ENCODE data around the gene POMT2. TPM values are rescaled to one million over a fixed set of nuclear protein-coding genes. Genes with fewer than 3 reads are reported as not detected.
"Not testable (repeated sequence)": the region's sequence is repeated elsewhere in the genome, so short reads cannot be mapped to it uniquely, and the experiment has no call there.

The POMT2 gene
- total and polyA plus RNA-seq, 7 experiments from 2014 or later, result 0.39 to 15.3 (median 9.2) TPM; not detected in 1

DNA sequence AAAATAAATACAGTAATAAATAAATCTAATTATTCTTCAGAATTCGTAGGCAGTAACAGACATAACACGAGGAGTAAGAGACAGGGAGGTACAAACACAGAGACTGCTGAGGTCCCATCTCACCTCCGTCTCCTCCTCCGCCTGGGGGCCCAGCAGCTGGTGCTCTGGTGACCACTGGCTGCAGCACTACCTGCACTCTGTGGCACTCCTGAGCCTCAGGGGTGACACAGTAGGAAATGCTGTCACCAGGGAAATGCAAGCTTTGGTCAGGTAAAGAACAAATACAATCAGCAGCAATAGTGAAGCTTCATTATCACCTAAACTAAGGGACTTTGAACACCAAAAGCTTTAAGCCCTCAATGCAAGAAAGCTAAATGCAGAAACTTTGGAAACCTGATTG lies 19.7 kb upstream of the POMT2 start:
- H3K4me3 Mint-ChIP-seq, result no peak overlapping the region
- H3K27ac ChIP-seq (ENCODE audit: low read depth, low read length), result no peak overlapping the region
- POLR2A ChIA-PET, result interaction anchor here (1.0 kb wide), 1 partner anchor 19 kb away, joined by 5 read pairs; the partner anchor contains the start of gene GSTZ1
- CTCF ChIA-PET, result interaction anchor here (0.7 kb wide), 1 partner anchor 31 kb away, joined by 8 read pairs; no protein-coding TSS in a partner anchor
- ATAC-seq, result no peak
- H3K9me3 Mint-ChIP-seq, result no peaks in the 10 kb centered on the region
- H3K27ac Mint-ChIP-seq, result no peak overlapping the region
- H3K4me3 ChIP-seq (ENCODE audit: low read length), result no peak overlapping the region
- peaks cover 0 to 44% (median 5%) of the 10 kb centered on the region in 3 experiments for H3K36me3 ChIP-seq (ENCODE audit: control insufficient read depth in 2 of 3, insufficient read depth in 3 of 3, low read length in 3 of 3)
- H3K27me3 Mint-ChIP-seq, result no peaks in the 10 kb centered on the region
- no peaks in the 10 kb centered on the region for H3K4me1 ChIP-seq (ENCODE audit: control insufficient read depth in 2 of 2, insufficient read depth in 2 of 2, low read length in 2 of 2)
- peaks cover 0 to 15% (median 0%) of the 10 kb centered on the region in 7 donors for H3K4me1 Mint-ChIP-seq
- no peaks in the 10 kb centered on the region for H3K27me3 ChIP-seq (ENCODE audit: control insufficient read depth in 2 of 2, insufficient read depth in 2 of 2, low read length in 2 of 2)
- H3K9me3 ChIP-seq (ENCODE audit: control insufficient read depth in 2 of 3, low read length in 3 of 3), result no peaks in the 10 kb centered on the region
- no peak for DNase-seq
- peaks cover 12 to 60% (median 18%) of the 10 kb centered on the region in 5 donors for H3K36me3 Mint-ChIP-seq
- intact Hi-C loops (cut with micrococcal nuclease), result no loop called here

DNA sequence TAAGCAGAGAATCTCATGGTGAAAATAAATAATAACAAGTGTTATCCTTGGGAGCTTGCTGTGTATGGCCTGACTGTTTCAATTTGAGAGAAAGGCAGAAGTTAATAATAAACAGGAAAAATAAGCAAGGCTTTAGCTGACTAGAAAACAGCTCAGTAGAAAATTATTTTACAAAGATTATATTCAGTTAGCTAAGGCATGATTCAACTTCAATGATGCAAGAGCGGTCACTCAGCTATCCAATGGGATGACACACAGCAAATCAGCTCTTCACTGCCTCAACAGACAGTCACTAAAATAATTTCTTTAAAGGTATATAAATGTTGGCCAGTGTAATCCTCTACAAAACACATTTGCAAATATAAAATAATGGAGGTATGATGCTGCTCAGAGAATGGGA lies 18.7 kb upstream of the POMT2 start:
- Histone ChIP-seq H3K4me1 (ENCODE audit: control insufficient read depth in 2 of 2, insufficient read depth in 2 of 2, low read length in 2 of 2) (no peaks in the 10 kb centered on the region), H3K36me3 (ENCODE audit: control insufficient read depth in 2 of 3, insufficient read depth in 3 of 3, low read length in 3 of 3) (peaks cover 0 to 44% (median 5%) of the 10 kb centered on the region in 3 experiments), H3K4me3 (ENCODE audit: low read length) (no peak overlapping the region), H3K9me3 (ENCODE audit: control insufficient read depth in 2 of 3, low read length in 3 of 3) (no peaks in the 10 kb centered on the region), H3K27me3 (ENCODE audit: control insufficient read depth in 2 of 2, insufficient read depth in 2 of 2, low read length in 2 of 2) (no peaks in the 10 kb centered on the region), H3K27ac (ENCODE audit: low read depth, low read length) (no peak overlapping the region)
- ChIA-PET POLR2A (no interaction called here), CTCF (no interaction called here)
- intact Hi-C loops (cut with micrococcal nuclease), result no loop called here
- peaks cover 0 to 15% (median 0%) of the 10 kb centered on the region in 7 donors for H3K4me1 Mint-ChIP-seq
- no peaks in the 10 kb centered on the region for H3K9me3 Mint-ChIP-seq
- H3K4me3 Mint-ChIP-seq, result no peak overlapping the region
- H3K27ac Mint-ChIP-seq, result no peak overlapping the region
- peaks cover 12 to 57% (median 18%) of the 10 kb centered on the region in 5 donors for H3K36me3 Mint-ChIP-seq
- no peaks in the 10 kb centered on the region for H3K27me3 Mint-ChIP-seq
- DNase-seq, result no peak
- no peak for ATAC-seq

DNA sequence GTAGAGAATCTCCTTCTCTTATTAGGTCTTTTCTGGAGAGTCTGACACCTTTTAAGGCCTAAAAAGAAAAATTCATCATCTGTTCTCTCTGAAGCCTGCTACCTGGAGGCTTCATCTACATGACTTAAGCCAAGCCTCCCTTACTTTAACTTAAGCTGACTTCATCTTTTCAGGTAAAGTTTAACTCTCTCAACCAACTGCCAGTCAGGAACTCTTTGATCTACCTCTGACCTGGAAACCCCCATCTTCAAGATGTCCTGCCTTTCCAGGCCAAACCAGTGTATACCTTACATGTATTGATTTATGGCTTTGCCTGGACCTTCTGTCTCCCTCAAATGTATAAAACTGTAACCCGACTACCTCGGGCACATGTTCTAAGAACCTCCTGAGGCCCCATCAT lies 17.6 kb upstream of the POMT2 start:
- Histone ChIP-seq H3K4me3 (ENCODE audit: low read length) (no peak overlapping the region), H3K9me3 (ENCODE audit: control insufficient read depth in 2 of 3, low read length in 3 of 3) (no peaks in the 10 kb centered on the region), H3K36me3 (ENCODE audit: control insufficient read depth in 2 of 3, insufficient read depth in 3 of 3, low read length in 3 of 3) (peaks cover 0 to 35% (median 4%) of the 10 kb centered on the region in 3 experiments), H3K27me3 (ENCODE audit: control insufficient read depth in 2 of 2, insufficient read depth in 2 of 2, low read length in 2 of 2) (no peaks in the 10 kb centered on the region), H3K27ac (ENCODE audit: low read depth, low read length) (no peak overlapping the region), H3K4me1 (ENCODE audit: control insufficient read depth in 2 of 2, insufficient read depth in 2 of 2, low read length in 2 of 2) (no peaks in the 10 kb centered on the region)
- H3K4me1 Mint-ChIP-seq, result peaks cover 0 to 15% (median 0%) of the 10 kb centered on the region in 7 donors
- intact Hi-C loops (cut with micrococcal nuclease), result no loop called here
- no peaks in the 10 kb centered on the region for H3K27me3 Mint-ChIP-seq
- H3K36me3 Mint-ChIP-seq, result peaks cover 9 to 46% (median 17%) of the 10 kb centered on the region in 5 donors
- ATAC-seq (no peak), DNase-seq (no peak)
- CTCF ChIA-PET, result no interaction called here
- POLR2A ChIA-PET, result no interaction called here
- H3K27ac Mint-ChIP-seq, result no peak overlapping the region
- no peaks in the 10 kb centered on the region for H3K9me3 Mint-ChIP-seq
- no peak overlapping the region for H3K4me3 Mint-ChIP-seq

DNA sequence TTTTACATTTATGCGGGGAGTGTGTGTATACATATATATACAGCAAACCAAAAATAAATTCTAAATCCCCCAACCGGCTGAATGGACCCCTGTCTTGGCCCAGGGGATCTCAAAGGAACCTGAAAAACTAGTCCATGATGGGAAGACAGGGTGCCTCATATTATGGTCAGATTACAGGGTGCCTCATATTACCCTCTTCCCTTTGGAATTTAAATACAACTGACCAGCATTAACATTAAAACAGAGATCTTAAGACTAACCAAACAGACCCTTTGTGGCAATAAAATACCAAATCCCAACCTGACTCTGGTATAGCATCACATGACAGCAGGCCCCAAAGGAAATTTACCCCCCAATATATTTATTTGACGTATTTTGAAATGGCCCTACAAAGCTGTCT lies 17.2 kb upstream of the POMT2 start:
- H3K36me3 ChIP-seq (ENCODE audit: control insufficient read depth in 2 of 3, insufficient read depth in 3 of 3, low read length in 3 of 3), result peaks cover 0 to 31% (median 0%) of the 10 kb centered on the region in 3 experiments
- Mint-ChIP-seq H3K9me3 (no peaks in the 10 kb centered on the region), H3K4me1 (peaks cover 0 to 15% (median 0%) of the 10 kb centered on the region in 7 donors), H3K27me3 (no peaks in the 10 kb centered on the region), H3K4me3 (no peak overlapping the region), H3K36me3 (peaks cover 6 to 42% (median 15%) of the 10 kb centered on the region in 5 donors), H3K27ac (no peak overlapping the region)
- no peaks in the 10 kb centered on the region for H3K9me3 ChIP-seq (ENCODE audit: control insufficient read depth in 2 of 3, low read length in 3 of 3)
- H3K27ac ChIP-seq (ENCODE audit: low read depth, low read length), result no peak overlapping the region
- intact Hi-C loops (cut with micrococcal nuclease), result no loop called here
- ChIA-PET CTCF (no interaction called here), POLR2A (no interaction called here)
- ATAC-seq (no peak), DNase-seq (no peak)
- H3K27me3 ChIP-seq (ENCODE audit: control insufficient read depth in 2 of 2, insufficient read depth in 2 of 2, low read length in 2 of 2), result no peaks in the 10 kb centered on the region
- H3K4me3 ChIP-seq (ENCODE audit: low read length), result no peak overlapping the region
- no peaks in the 10 kb centered on the region for H3K4me1 ChIP-seq (ENCODE audit: control insufficient read depth in 2 of 2, insufficient read depth in 2 of 2, low read length in 2 of 2)

GRCh38 chr14:77337255-77337654 lies 16.6 kb upstream of the POMT2 start:
- intact Hi-C loops (cut with micrococcal nuclease); H3K27ac ChIP-seq (ENCODE audit: low read depth, low read length); H3K4me3 ChIP-seq (ENCODE audit: low read length); H3K4me3 Mint-ChIP-seq; H3K27me3 ChIP-seq (ENCODE audit: control insufficient read depth in 2 of 2, insufficient read depth in 2 of 2, low read length in 2 of 2); H3K4me1 ChIP-seq (ENCODE audit: control insufficient read depth in 2 of 2, insufficient read depth in 2 of 2, low read length in 2 of 2); ATAC-seq; H3K9me3 Mint-ChIP-seq; DNase-seq; H3K27me3 Mint-ChIP-seq; H3K9me3 ChIP-seq (ENCODE audit: control insufficient read depth in 2 of 3, low read length in 3 of 3); CTCF ChIA-PET: not testable (repeated sequence)
- POLR2A ChIA-PET, result interaction anchor here (0.7 kb wide), 1 partner anchor 16 kb away, joined by 6 read pairs; no protein-coding TSS in a partner anchor
- peaks cover 0 to 25% (median 0%) of the 10 kb centered on the region in 3 experiments for H3K36me3 ChIP-seq (ENCODE audit: control insufficient read depth in 2 of 3, insufficient read depth in 3 of 3, low read length in 3 of 3)
- H3K27ac Mint-ChIP-seq, result peak overlapping the region in 1 of 9 donors; percentile 12
- H3K4me1 Mint-ChIP-seq, result peaks cover 0 to 15% (median 0%) of the 10 kb centered on the region in 7 donors
- H3K36me3 Mint-ChIP-seq, result peaks cover 6 to 35% (median 13%) of the 10 kb centered on the region in 5 donors

GRCh38 chr14:77335576-77335975 lies 14.9 kb upstream of the POMT2 start:
- no peaks in the 10 kb centered on the region for H3K9me3 ChIP-seq (ENCODE audit: control insufficient read depth in 2 of 3, low read length in 3 of 3)
- H3K9me3 Mint-ChIP-seq, result no peaks in the 10 kb centered on the region
- H3K4me1 Mint-ChIP-seq, result peaks cover 0 to 15% (median 0%) of the 10 kb centered on the region in 7 donors
- ATAC-seq (no peak), DNase-seq (no peak)
- H3K4me3 ChIP-seq (ENCODE audit: low read length), result no peak overlapping the region
- no peak overlapping the region for H3K27ac Mint-ChIP-seq
- ChIA-PET POLR2A (interaction anchor here (0.5 to 1.5 kb wide), 2 partner anchors 41 to 525 kb away, joined by 3 to 4 read pairs; partner anchors contain the start of genes SAMD15 and TMED8), CTCF (interaction anchor here (0.6 kb wide), 1 partner anchor 56 kb away, joined by 3 read pairs; no protein-coding TSS in a partner anchor)
- no peaks in the 10 kb centered on the region for H3K4me1 ChIP-seq (ENCODE audit: control insufficient read depth in 2 of 2, insufficient read depth in 2 of 2, low read length in 2 of 2)
- H3K27me3 Mint-ChIP-seq, result no peaks in the 10 kb centered on the region
- peaks cover 0 to 8% (median 0%) of the 10 kb centered on the region in 3 experiments for H3K36me3 ChIP-seq (ENCODE audit: control insufficient read depth in 2 of 3, insufficient read depth in 3 of 3, low read length in 3 of 3)
- intact Hi-C loops (cut with micrococcal nuclease), result no loop called here
- H3K27me3 ChIP-seq (ENCODE audit: control insufficient read depth in 2 of 2, insufficient read depth in 2 of 2, low read length in 2 of 2), result no peaks in the 10 kb centered on the region
- H3K4me3 Mint-ChIP-seq, result no peak overlapping the region
- H3K27ac ChIP-seq (ENCODE audit: low read depth, low read length), result no peak overlapping the region
- peaks cover 0 to 20% (median 6%) of the 10 kb centered on the region in 5 donors for H3K36me3 Mint-ChIP-seq

DNA sequence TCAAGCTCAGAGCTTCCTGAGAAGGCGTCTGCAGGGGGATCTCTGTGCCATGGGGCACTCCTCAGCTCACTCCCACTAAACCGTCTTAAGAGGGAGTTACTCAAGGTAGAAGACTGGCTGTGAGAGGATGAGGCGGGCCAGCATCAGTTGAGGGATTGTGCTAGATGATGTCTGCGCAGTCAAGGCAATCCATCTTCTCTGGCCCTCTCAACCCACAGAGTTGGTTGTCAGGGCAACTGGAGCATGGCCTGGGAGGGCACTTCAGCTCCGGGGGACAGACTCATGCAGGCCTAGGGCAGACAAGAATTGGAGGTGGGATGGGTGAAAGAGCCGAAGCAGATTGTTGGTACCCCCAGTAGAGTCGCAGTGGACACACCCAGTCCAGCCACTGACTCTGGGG lies 9.2 kb upstream of the POMT2 start:
- Mint-ChIP-seq H3K9me3 (no peaks in the 10 kb centered on the region), H3K4me3 (no peak overlapping the region), H3K4me1 (peaks cover 0 to 5% (median 0%) of the 10 kb centered on the region in 7 donors), H3K27ac (no peak overlapping the region), H3K36me3 (no peaks in the 10 kb centered on the region), H3K27me3 (no peaks in the 10 kb centered on the region)
- ATAC-seq (no peak), DNase-seq (no peak)
- Histone ChIP-seq H3K27me3 (ENCODE audit: control insufficient read depth in 2 of 2, insufficient read depth in 2 of 2, low read length in 2 of 2) (no peaks in the 10 kb centered on the region), H3K9me3 (ENCODE audit: control insufficient read depth in 2 of 3, low read length in 3 of 3) (no peaks in the 10 kb centered on the region), H3K4me1 (ENCODE audit: control insufficient read depth in 2 of 2, insufficient read depth in 2 of 2, low read length in 2 of 2) (no peaks in the 10 kb centered on the region), H3K36me3 (ENCODE audit: control insufficient read depth in 2 of 3, insufficient read depth in 3 of 3, low read length in 3 of 3) (no peaks in the 10 kb centered on the region), H3K4me3 (ENCODE audit: low read length) (no peak overlapping the region), H3K27ac (ENCODE audit: low read depth, low read length) (no peak overlapping the region)
- intact Hi-C loops (cut with micrococcal nuclease), result loop anchor here in 1 of 2 donors (10.0 kb wide), 1 partner anchor 205 kb away; no protein-coding TSS in a partner anchor
- ChIA-PET CTCF (no interaction called here), POLR2A (interaction anchor here (0.5 kb wide), 1 partner anchor 11 kb away, joined by 3 read pairs; no protein-coding TSS in a partner anchor)

All from naive thymus-derived CD4-positive, alpha-beta T cell (primary cell).